Activated CD4-positive, alpha-beta T cell treated with anti-CD3 and anti-CD28 coated beads, Interleukin-2, amount 10 ng/mL, durations not matched to agents 24 days and 14 days (primary cell): ENCODE measurements around the gene ATP8B3. TPM values are rescaled to one million over a fixed set of nuclear protein-coding genes. Genes with fewer than 3 reads are reported as not detected.
A peak's percentile ranks its signal among the peaks of the same experiment; 100 is the strongest.

Source experiments
- DNase-seq: peaks from one replicate; pipeline ENCODE4 v3.0.0; 2022
- H3K27ac Mint-ChIP-seq: one replicate; pipeline ENCODE4 v1.8.0; 2022; ENCODE audit warnings: mild to moderate bottlenecking, mixed read lengths
- H3K27me3 Mint-ChIP-seq: one replicate; pipeline ENCODE4 v1.8.0; 2022; ENCODE audit warnings: mixed read lengths
- H3K36me3 Mint-ChIP-seq: one replicate; pipeline ENCODE4 v1.8.0; 2022; ENCODE audit warnings: low read depth, mild to moderate bottlenecking, mixed read lengths
- H3K4me1 Mint-ChIP-seq: one replicate; pipeline ENCODE4 v1.8.0; 2021; ENCODE audit warnings: mixed read lengths
- H3K4me3 Mint-ChIP-seq: one replicate; pipeline ENCODE4 v1.8.0; 2022; ENCODE audit warnings: mild to moderate bottlenecking, moderate library complexity, mixed read lengths
- H3K9me3 Mint-ChIP-seq: one replicate; pipeline ENCODE4 v1.8.0; 2021; ENCODE audit warnings: mixed read lengths
- intact Hi-C: fragments of 100-400 bp; cut with micrococcal nuclease; formaldehyde crosslinking; loops from one replicate; pipeline ENCODE4 v1.15.1; 2023
- total RNA-seq: library from RNA; stranded (reverse); gene quantifications from 2 replicates; pipeline ENCODE4 v1.2.3, GENCODE V29; 2022

Gene ATP8B3
- total RNA-seq, result 3.6 and 4.2 TPM in 2 replicates

GRCh38 chr19:1811942-1812425 lies at the start of gene ATP8B3:
TSS of gene ATP8B3 (minus strand) at chr19:1812276. CDS start at chr19:1811736, 540 bp downstream.
- intact Hi-C loops, result loop anchor here (1.0 to 5.0 kb wide), 3 partner anchors 36 to 220 kb away; partner anchors contain the start of genes MBD3, REXO1 and TCF3
- Mint-ChIP-seq H3K4me1 (peaks cover 13% of the 10 kb centered on the region), H3K36me3 (peaks cover 5% of the 10 kb centered on the region), H3K27me3 (no peaks in the 10 kb centered on the region), H3K9me3 (no peaks in the 10 kb centered on the region), H3K27ac (peak within 1 kb of the TSS; percentile 94), H3K4me3 (peak within 1 kb of the TSS; percentile 93)
- DNase-seq, result no peak

- peak overlapping the region; percentile 88 for H3K4me3 Mint-ChIP-seq
- H3K27ac Mint-ChIP-seq, result peak overlapping the region; percentile 91
- peaks cover 3% of the 10 kb centered on the region for H3K36me3 Mint-ChIP-seq
- no peaks in the 10 kb centered on the region for H3K27me3 Mint-ChIP-seq
- no peaks in the 10 kb centered on the region for H3K9me3 Mint-ChIP-seq
- intact Hi-C loops, result loop anchor here (5.0 kb wide), 1 partner anchor 236 kb away; the partner anchor contains the start of genes IZUMO4 and MOB3A
- DNase-seq, result no peak
- H3K4me1 Mint-ChIP-seq, result peaks cover 20% of the 10 kb centered on the region
Measured at GRCh38 chr19:1861599-1862031, 49.5 kb upstream of the ATP8B3 start.

- H3K4me1 Mint-ChIP-seq, result peaks cover 24% of the 10 kb centered on the region
- no peaks in the 10 kb centered on the region for H3K27me3 Mint-ChIP-seq
- DNase-seq, result no peak
- intact Hi-C loops, result loop anchor here (5.0 kb wide), 1 partner anchor 236 kb away; the partner anchor contains the start of genes IZUMO4 and MOB3A
- H3K4me3 Mint-ChIP-seq, result peak overlapping the region; percentile 88
- no peaks in the 10 kb centered on the region for H3K9me3 Mint-ChIP-seq
- H3K27ac Mint-ChIP-seq, result peak overlapping the region; percentile 34
- H3K36me3 Mint-ChIP-seq, result peaks cover 3% of the 10 kb centered on the region
Measured at GRCh38 chr19:1860821-1861598, 48.9 kb upstream of the ATP8B3 start.

- Mint-ChIP-seq H3K4me3 (peak overlapping the region; percentile 21), H3K4me1 (peaks cover 26% of the 10 kb centered on the region), H3K9me3 (no peaks in the 10 kb centered on the region), H3K27me3 (no peaks in the 10 kb centered on the region), H3K27ac (no peak overlapping the region), H3K36me3 (peaks cover 3% of the 10 kb centered on the region)
- DNase-seq, result peak; percentile 85
- intact Hi-C loops, result loop anchor here (5.0 kb wide), 1 partner anchor 237 kb away; the partner anchor contains the start of genes IZUMO4 and MOB3A
Measured at GRCh38 chr19:1860042-1860775, 48.1 kb upstream of the ATP8B3 start.

GRCh38 chr19:1859331-1859781 lies 47.3 kb upstream of the ATP8B3 start:
- DNase-seq, result no peak
- H3K9me3 Mint-ChIP-seq, result no peaks in the 10 kb centered on the region
- H3K27ac Mint-ChIP-seq, result peak overlapping the region; percentile 29
- H3K4me1 Mint-ChIP-seq, result peaks cover 32% of the 10 kb centered on the region
- H3K27me3 Mint-ChIP-seq, result no peaks in the 10 kb centered on the region
- H3K4me3 Mint-ChIP-seq, result peak overlapping the region; percentile 29
- H3K36me3 Mint-ChIP-seq, result peaks cover 7% of the 10 kb centered on the region
- intact Hi-C loops, result no loop called here

- Mint-ChIP-seq H3K27ac (peak overlapping the region; percentile 51), H3K27me3 (no peaks in the 10 kb centered on the region), H3K9me3 (no peaks in the 10 kb centered on the region), H3K36me3 (peaks cover 7% of the 10 kb centered on the region), H3K4me3 (peak overlapping the region; percentile 35), H3K4me1 (peaks cover 32% of the 10 kb centered on the region)
- intact Hi-C loops, result no loop called here
- DNase-seq, result no peak
Measured at GRCh38 chr19:1858412-1859081, 46.5 kb upstream of the ATP8B3 start.

GRCh38 chr19:1857648-1858326 lies 45.7 kb upstream of the ATP8B3 start:
- no peaks in the 10 kb centered on the region for H3K9me3 Mint-ChIP-seq
- H3K4me1 Mint-ChIP-seq, result peaks cover 37% of the 10 kb centered on the region
- peak overlapping the region; percentile 34 for H3K27ac Mint-ChIP-seq
- H3K36me3 Mint-ChIP-seq, result peaks cover 10% of the 10 kb centered on the region
- H3K27me3 Mint-ChIP-seq, result no peaks in the 10 kb centered on the region
- DNase-seq, result peak; percentile 63
- H3K4me3 Mint-ChIP-seq, result peak overlapping the region; percentile 76
- intact Hi-C loops, result no loop called here

- H3K27ac Mint-ChIP-seq, result peak overlapping the region; percentile 88
- DNase-seq, result peak; percentile 81
- intact Hi-C loops, result no loop called here
Measured at GRCh38 chr19:1856698-1857603, 44.9 kb upstream of the ATP8B3 start.

GRCh38 chr19:1856345-1856697 lies 44.2 kb upstream of the ATP8B3 start:
- H3K9me3 Mint-ChIP-seq, result no peaks in the 10 kb centered on the region
- peaks cover 7% of the 10 kb centered on the region for H3K36me3 Mint-ChIP-seq
- peaks cover 35% of the 10 kb centered on the region for H3K4me1 Mint-ChIP-seq
- H3K27me3 Mint-ChIP-seq, result no peaks in the 10 kb centered on the region
- peak overlapping the region; percentile 84 for H3K4me3 Mint-ChIP-seq
- intact Hi-C loops, result no loop called here
- no peak for DNase-seq
- peak overlapping the region; percentile 88 for H3K27ac Mint-ChIP-seq

More at GRCh38 chr19:1856698-1857603, 44.9 kb upstream of the ATP8B3 start:
- H3K36me3 Mint-ChIP-seq, result peaks cover 8% of the 10 kb centered on the region
- no peaks in the 10 kb centered on the region for H3K27me3 Mint-ChIP-seq
- no peaks in the 10 kb centered on the region for H3K9me3 Mint-ChIP-seq
- H3K4me3 Mint-ChIP-seq, result peak overlapping the region; percentile 84
- peaks cover 40% of the 10 kb centered on the region for H3K4me1 Mint-ChIP-seq

GRCh38 chr19:1855828-1856255 lies 43.8 kb upstream of the ATP8B3 start:
- Mint-ChIP-seq H3K4me3 (peak overlapping the region; percentile 84), H3K27me3 (no peaks in the 10 kb centered on the region), H3K27ac (peak overlapping the region; percentile 88), H3K36me3 (peaks cover 9% of the 10 kb centered on the region), H3K4me1 (peaks cover 35% of the 10 kb centered on the region), H3K9me3 (no peaks in the 10 kb centered on the region)
- peak; percentile 82 for DNase-seq
- intact Hi-C loops, result loop anchor here (1.0 to 2.0 kb wide), 2 partner anchors 8 to 49 kb away; partner anchors contain the start of genes ADAT3 and SCAMP4

- Mint-ChIP-seq H3K27ac (peak overlapping the region; percentile 89), H3K4me3 (peak overlapping the region; percentile 84), H3K36me3 (peaks cover 10% of the 10 kb centered on the region), H3K9me3 (no peaks in the 10 kb centered on the region), H3K27me3 (no peaks in the 10 kb centered on the region), H3K4me1 (peaks cover 35% of the 10 kb centered on the region)
- intact Hi-C loops, result loop anchor here (1.0 to 2.0 kb wide), 2 partner anchors 9 to 50 kb away; partner anchors contain the start of genes ADAT3 and SCAMP4
- DNase-seq, result peak; percentile 97
Measured at GRCh38 chr19:1855040-1855827, 43.2 kb upstream of the ATP8B3 start.
